ENCODE results near the gene DIPK1B. TPM values are rescaled to one million over a fixed set of nuclear protein-coding genes. Genes with fewer than 3 reads are reported as not detected.

Gene DIPK1B
- total and polyA plus RNA-seq, 3 donors from 2014 or later: 23.3 to 36.2 (median 28.7) TPM

DNA sequence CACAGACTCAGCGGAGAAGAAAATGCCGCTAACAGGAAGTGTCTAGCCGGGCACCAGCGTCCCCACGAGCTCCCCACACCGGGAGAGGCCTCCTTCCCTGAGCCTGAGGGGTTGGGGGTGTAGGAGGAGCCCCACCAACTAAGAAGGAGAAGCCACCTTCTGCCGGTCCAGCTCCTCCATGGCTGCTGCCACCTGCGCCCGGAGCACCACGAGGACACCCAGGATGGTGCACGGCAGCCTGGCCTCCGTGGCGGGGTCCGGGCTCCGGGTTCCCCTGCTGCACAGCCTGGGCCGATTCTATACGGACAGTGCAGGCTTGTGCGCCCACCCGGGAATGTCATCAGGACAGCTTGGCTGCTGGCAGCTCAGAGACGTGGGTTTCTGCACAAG is 45.4 kb downstream of the DIPK1B start:
- WGBS, 2 donors: 90 to 95% methylated on average over 6 to 20 of the region's 20 CpGs
- Histone ChIP-seq H3K27me3 (no peaks in the 10 kb centered on the region), H3K4me3 (no peak overlapping the region), H3K27ac (no peak overlapping the region), H3K36me3 (ENCODE audit: low read depth, missing control alignments) (no peaks in the 10 kb centered on the region), H3K4me1 (no peaks in the 10 kb centered on the region), H3K9me3 (no peaks in the 10 kb centered on the region)
- DNase-seq: no peak
- intact Hi-C loops (cut with DNase I; ENCODE audit: low total_unique reads): no loop called here
- TF ChIP-seq, protein P1, sequence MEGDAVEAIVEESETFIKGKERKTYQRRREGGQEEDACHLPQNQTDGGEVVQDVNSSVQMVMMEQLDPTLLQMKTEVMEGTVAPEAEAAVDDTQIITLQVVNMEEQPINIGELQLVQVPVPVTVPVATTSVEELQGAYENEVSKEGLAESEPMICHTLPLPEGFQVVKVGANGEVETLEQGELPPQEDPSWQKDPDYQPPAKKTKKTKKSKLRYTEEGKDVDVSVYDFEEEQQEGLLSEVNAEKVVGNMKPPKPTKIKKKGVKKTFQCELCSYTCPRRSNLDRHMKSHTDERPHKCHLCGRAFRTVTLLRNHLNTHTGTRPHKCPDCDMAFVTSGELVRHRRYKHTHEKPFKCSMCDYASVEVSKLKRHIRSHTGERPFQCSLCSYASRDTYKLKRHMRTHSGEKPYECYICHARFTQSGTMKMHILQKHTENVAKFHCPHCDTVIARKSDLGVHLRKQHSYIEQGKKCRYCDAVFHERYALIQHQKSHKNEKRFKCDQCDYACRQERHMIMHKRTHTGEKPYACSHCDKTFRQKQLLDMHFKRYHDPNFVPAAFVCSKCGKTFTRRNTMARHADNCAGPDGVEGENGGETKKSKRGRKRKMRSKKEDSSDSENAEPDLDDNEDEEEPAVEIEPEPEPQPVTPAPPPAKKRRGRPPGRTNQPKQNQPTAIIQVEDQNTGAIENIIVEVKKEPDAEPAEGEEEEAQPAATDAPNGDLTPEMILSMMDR (IDR thresholded peaks at IDR 0.05): no peak
- TF ChIP-seq POLR2A (IDR thresholded peaks at IDR 0.05): no peak

DNA sequence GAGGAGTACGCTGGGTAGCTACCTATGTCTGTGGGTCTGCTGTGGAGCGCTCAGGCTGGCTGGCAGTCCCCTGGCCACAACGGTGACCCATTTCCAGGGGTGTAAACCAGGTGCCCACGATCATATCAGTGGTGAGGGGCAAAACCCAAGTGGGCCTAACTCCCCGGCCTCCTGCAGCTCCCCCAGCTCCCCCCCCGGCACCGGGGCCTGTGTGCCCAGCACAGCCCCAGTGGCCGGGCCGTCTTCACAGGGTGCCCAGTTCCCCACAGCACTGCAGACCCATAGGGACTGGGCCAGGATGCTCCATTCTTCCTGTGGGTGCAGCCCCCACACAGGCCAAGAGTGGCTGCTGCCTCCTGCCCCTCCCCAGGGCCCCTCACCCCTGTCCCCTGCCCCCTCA is 46.6 kb downstream of the DIPK1B start:
- TF ChIP-seq POLR2A (IDR thresholded peaks at IDR 0.05): no peak
- TF ChIP-seq, protein P1 (IDR thresholded peaks at IDR 0.05): no peak
- H3K4me1 ChIP-seq: no peaks in the 10 kb centered on the region
- no peaks in the 10 kb centered on the region for H3K27me3 ChIP-seq
- no peak overlapping the region for H3K27ac ChIP-seq
- H3K4me3 ChIP-seq: no peak overlapping the region
- H3K9me3 ChIP-seq: no peaks in the 10 kb centered on the region
- 80 to 81% methylated on average over 7 to 9 of the region's 9 CpGs for WGBS, 2 donors
- H3K36me3 ChIP-seq (ENCODE audit: low read depth, missing control alignments): no peaks in the 10 kb centered on the region
- intact Hi-C loops (cut with DNase I; ENCODE audit: low total_unique reads): no loop called here
- no peak for DNase-seq

DNA sequence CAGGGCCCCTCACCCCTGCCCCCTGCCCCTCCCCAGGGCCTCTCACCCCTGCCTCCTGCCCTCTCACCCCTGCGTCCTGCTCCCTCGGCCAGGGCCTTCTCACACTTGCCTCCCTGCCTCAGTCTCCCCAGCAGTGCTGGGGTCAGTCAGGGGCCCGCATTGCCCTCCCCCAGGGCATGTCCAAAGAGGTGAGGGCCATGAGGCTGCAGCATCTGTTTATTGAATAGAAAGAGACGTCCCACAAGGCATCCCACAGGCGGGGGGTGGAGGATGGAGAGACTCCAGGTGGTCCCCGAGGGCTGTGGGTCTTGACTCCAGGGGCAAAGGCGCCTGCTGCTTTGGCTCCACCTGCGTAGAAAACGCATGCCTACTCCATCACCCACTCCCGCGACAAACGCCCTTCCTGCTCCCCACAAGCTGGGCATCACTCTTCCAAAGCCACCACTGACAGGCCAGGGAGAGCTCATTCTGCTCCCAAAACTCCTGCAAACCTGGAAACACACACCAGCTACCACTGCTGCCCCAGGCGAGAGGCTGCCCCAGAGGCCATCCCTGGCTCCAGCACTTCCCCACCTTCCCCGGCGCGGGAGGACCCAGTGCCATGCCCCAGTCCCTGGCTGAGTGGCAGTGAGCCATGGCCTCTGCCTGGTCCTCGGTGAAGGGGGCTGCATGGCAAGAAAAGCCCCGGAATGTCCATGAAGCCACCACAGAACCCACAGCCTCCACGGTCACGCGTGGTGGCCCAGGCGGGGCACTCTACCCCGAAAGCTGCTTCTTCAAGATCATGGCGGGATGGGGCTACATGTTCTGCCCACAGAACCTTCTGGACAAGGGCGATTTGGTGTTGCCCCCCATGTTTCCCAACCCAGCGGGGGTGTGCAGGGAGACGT is 47.3 kb downstream of the DIPK1B start:
- intact Hi-C loops (cut with DNase I; ENCODE audit: low total_unique reads): no loop called here
- TF ChIP-seq, protein P1 (IDR thresholded peaks at IDR 0.05): no peak
- TF ChIP-seq POLR2A (IDR thresholded peaks at IDR 0.05): no peak
- H3K36me3 ChIP-seq (ENCODE audit: low read depth, missing control alignments): no peaks in the 10 kb centered on the region
- no peaks in the 10 kb centered on the region for H3K4me1 ChIP-seq
- no peak for DNase-seq
- H3K27me3 ChIP-seq: no peaks in the 10 kb centered on the region
- 93 to 95% methylated on average over 15 to 26 of the region's 27 CpGs for WGBS, 2 donors
- no peak overlapping the region for H3K27ac ChIP-seq
- H3K9me3 ChIP-seq: no peaks in the 10 kb centered on the region
- no peak overlapping the region for H3K4me3 ChIP-seq

DNA sequence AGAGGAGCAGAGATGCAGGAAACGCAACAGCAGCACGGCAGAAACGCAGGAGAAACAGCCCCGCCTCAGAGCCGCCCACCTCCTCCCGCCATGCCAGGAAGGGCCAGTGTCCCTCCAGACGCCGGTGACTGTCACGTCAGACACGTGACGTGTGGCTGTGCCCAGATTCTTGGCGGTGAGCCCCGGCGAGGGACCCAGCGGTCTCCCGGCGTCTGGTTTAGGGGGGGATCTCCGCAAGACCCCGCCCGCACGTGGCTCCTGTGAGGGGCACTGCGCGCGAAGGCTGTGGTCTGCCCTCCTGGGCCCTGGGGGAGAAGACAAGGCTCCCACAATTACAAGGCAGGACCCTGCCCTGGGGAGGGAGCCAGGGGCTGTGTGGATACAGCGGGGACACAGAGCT is 48.1 kb downstream of the DIPK1B start:
- Histone ChIP-seq H3K27me3 (no peaks in the 10 kb centered on the region), H3K4me3 (no peak overlapping the region), H3K27ac (no peak overlapping the region), H3K4me1 (peaks cover 2% of the 10 kb centered on the region), H3K9me3 (no peaks in the 10 kb centered on the region), H3K36me3 (ENCODE audit: low read depth, missing control alignments) (no peaks in the 10 kb centered on the region)
- WGBS, 2 donors: 75 to 83% methylated on average over 10 to 25 of the region's 25 CpGs
- DNase-seq: no peak
- TF ChIP-seq POLR2A (IDR thresholded peaks at IDR 0.05): no peak
- TF ChIP-seq, protein P1 (IDR thresholded peaks at IDR 0.05): no peak
- intact Hi-C loops (cut with DNase I; ENCODE audit: low total_unique reads): no loop called here
